ENCODE results near the gene SMARCAL1. TPM values are rescaled to one million over a fixed set of nuclear protein-coding genes. Genes with fewer than 3 reads are reported as not detected.

SMARCAL1 gene
- total and polyA plus RNA-seq, 2 of the 4 experiments (the other 2 are of a cell fraction), result 13.6 to 21.0 TPM

- dilution Hi-C loops (cut with HindIII; ENCODE audit: low sequenced_read_pairs, unreplicated experiment) (no loop called here), intact Hi-C loops (cut with micrococcal nuclease) (no loop called here), in situ Hi-C loops (cut with MboI; ENCODE audit: low sequenced_read_pairs) (no loop called here)
- H2AK9ac ChIP-seq (replicated peaks; ENCODE audit: low read depth, low read length, poor library complexity), result no peak overlapping the region
- H4K5ac ChIP-seq (ENCODE audit: low read depth, low read length), result no peak overlapping the region
- H3K9ac ChIP-seq (ENCODE audit: low read depth, low read length), result no peak overlapping the region
- no peak overlapping the region for H3K14ac ChIP-seq (replicated peaks; ENCODE audit: low read depth, low read length)
- no peak overlapping the region; a peak in 1 of 4 replicates for H4K8ac ChIP-seq (ENCODE audit: low read depth in 2 of 2, low read length in 2 of 2)
- peaks cover 7% of the 10 kb centered on the region for H3K36me3 ChIP-seq (ENCODE audit: control insufficient read depth, insufficient read depth, low read length)
- ChIA-PET CTCF (no interaction called here), POLR2A (ENCODE audit: unreplicated experiment) (no interaction called here)
- no peak overlapping the region for H2BK5ac ChIP-seq (ENCODE audit: low read depth, low read length, poor library complexity, severe bottlenecking)
- no peak overlapping the region for H3K4me3 ChIP-seq (ENCODE audit: insufficient read depth, low read depth, low read length)
- H3K4me1 ChIP-seq (ENCODE audit: control insufficient read depth, insufficient read depth, low read length), result peaks cover 3% of the 10 kb centered on the region
- H2BK15ac ChIP-seq (ENCODE audit: low read depth, low read length), result no peak overlapping the region
- no peaks in the 10 kb centered on the region for H3K27me3 ChIP-seq (ENCODE audit: control insufficient read depth, insufficient read depth, low read length)
- ATAC-seq (ENCODE audit: low read depth), result no peak
- H3K18ac ChIP-seq (ENCODE audit: low read depth, low read length), result no peak overlapping the region
- no TSS peak for BruUV-seq (replicated peaks)
- H2BK20ac ChIP-seq (ENCODE audit: low read depth, low read length), result no peak overlapping the region
- no peak overlapping the region for H3K4me2 ChIP-seq (ENCODE audit: low read depth, low read length)
- H4K91ac ChIP-seq (ENCODE audit: insufficient read depth, low read depth, low read length), result no peak overlapping the region
- H3K9me3 ChIP-seq (ENCODE audit: control insufficient read depth, insufficient read depth, low read length), result no peaks in the 10 kb centered on the region
- no peak for TF ChIP-seq USF2 (IDR thresholded peaks at IDR 0.05; ENCODE audit: low read depth, low read length)
- TF ChIP-seq BHLHE40 (IDR thresholded peaks at IDR 0.05; ENCODE audit: low read depth, low read length), result no peak
- TF ChIP-seq RFX5 (IDR thresholded peaks at IDR 0.05; ENCODE audit: low read depth, low read length), result no peak
- no peak for TF ChIP-seq RAD21 (IDR thresholded peaks at IDR 0.05; ENCODE audit: low read length)
- no peak for TF ChIP-seq MAZ (IDR thresholded peaks at IDR 0.05; ENCODE audit: borderline replicate concordance, low read depth, low read length)
- no peak for TF ChIP-seq MXI1 (IDR thresholded peaks at IDR 0.05; ENCODE audit: borderline replicate concordance, low read depth, low read length)
- no peak for TF ChIP-seq SMC3 (IDR thresholded peaks at IDR 0.05; ENCODE audit: low read depth, low read length)
- TF ChIP-seq RCOR1 (IDR thresholded peaks at IDR 0.05; ENCODE audit: insufficient replicate concordance, low read length), result no peak
- TF ChIP-seq, protein P1, sequence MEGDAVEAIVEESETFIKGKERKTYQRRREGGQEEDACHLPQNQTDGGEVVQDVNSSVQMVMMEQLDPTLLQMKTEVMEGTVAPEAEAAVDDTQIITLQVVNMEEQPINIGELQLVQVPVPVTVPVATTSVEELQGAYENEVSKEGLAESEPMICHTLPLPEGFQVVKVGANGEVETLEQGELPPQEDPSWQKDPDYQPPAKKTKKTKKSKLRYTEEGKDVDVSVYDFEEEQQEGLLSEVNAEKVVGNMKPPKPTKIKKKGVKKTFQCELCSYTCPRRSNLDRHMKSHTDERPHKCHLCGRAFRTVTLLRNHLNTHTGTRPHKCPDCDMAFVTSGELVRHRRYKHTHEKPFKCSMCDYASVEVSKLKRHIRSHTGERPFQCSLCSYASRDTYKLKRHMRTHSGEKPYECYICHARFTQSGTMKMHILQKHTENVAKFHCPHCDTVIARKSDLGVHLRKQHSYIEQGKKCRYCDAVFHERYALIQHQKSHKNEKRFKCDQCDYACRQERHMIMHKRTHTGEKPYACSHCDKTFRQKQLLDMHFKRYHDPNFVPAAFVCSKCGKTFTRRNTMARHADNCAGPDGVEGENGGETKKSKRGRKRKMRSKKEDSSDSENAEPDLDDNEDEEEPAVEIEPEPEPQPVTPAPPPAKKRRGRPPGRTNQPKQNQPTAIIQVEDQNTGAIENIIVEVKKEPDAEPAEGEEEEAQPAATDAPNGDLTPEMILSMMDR (conservative IDR thresholded peaks at IDR 0.05; ENCODE audit: low read depth, low read length), result no peak
- H3K23ac ChIP-seq (ENCODE audit: low read depth, low read length), result no peak overlapping the region
- H3K56ac ChIP-seq (ENCODE audit: extremely low read depth, insufficient read depth, low read length), result no peak overlapping the region
- no peaks in the 10 kb centered on the region for H4K20me1 ChIP-seq (ENCODE audit: insufficient read depth, low read length)
- peaks cover 0 to 4% of the 10 kb centered on the region in 2 experiments; a peak in 1 of 4 replicates for H3K79me1 ChIP-seq (ENCODE audit: low read depth in 1 of 2, low read length in 2 of 2)
- H3K4ac ChIP-seq (ENCODE audit: low read depth, low read length), result no peak overlapping the region
- 86% methylated on average over 1 of the region's 3 CpGs; no CpG with 5 or more reads in 1 of the 2 experiments for WGBS, 2 experiments (ENCODE audit: extremely low coverage in 2 of 2, insufficient read length in 1 of 2)
- H2BK120ac ChIP-seq (ENCODE audit: low read depth, low read length), result no peak overlapping the region
- no peak for DNase-seq
- H3K9me1 ChIP-seq (ENCODE audit: insufficient read depth, low read length), result 0 out of 2 replicates have a peak, but pooled peaks cover 5% of the 10 kb centered on the region
- H2AFZ ChIP-seq (replicated peaks; ENCODE audit: low read length, poor library complexity), result no peak overlapping the region
- H2AK5ac ChIP-seq (ENCODE audit: low read depth, low read length), result no peak overlapping the region
- H3K27ac ChIP-seq (ENCODE audit: insufficient read depth, low read length), result no peak overlapping the region
These were observed 73.0 kb downstream of the SMARCAL1 start for GRCh38 chr2:216485237-216485636.

All from IMR-90 (cell line).